HTERT RPE-1 (cell line): Measurements from ENCODE around the gene PHF2.

ENCODE experiments used
- in situ Hi-C: fragments of 300-500 bp; cut with MboI; formaldehyde crosslinking; loops from 4 replicates; pipeline ENCODE4 v1.14.3; 2020; ENCODE audit warnings: low sequenced_read_pairs

Gene PHF2

GRCh38 chr9:93567271-93567959 is 9.0 kb upstream of the PHF2 start:
- in situ Hi-C loops = no loop called here

GRCh38 chr9:93568169-93568568 is 8.2 kb upstream of the PHF2 start:
- in situ Hi-C loops = no loop called here

GRCh38 chr9:93569621-93570174 is 6.7 kb upstream of the PHF2 start:
- in situ Hi-C loops = no loop called here

- in situ Hi-C loops = no loop called here
Measured at GRCh38 chr9:93572221-93572620, 4.2 kb upstream of the PHF2 start.

GRCh38 chr9:93572636-93573515 is 3.5 kb upstream of the PHF2 start:
- in situ Hi-C loops = no loop called here

- in situ Hi-C loops = no loop called here
Measured at GRCh38 chr9:93573516-93573828, 2.9 kb upstream of the PHF2 start.

- in situ Hi-C loops = no loop called here
Measured at GRCh38 chr9:93574091-93574899, 2.1 kb upstream of the PHF2 start.

- in situ Hi-C loops = no loop called here
Measured at GRCh38 chr9:93574900-93575795, 1.2 kb upstream of the PHF2 start.

- in situ Hi-C loops = no loop called here
Measured at GRCh38 chr9:93575796-93576257, 557 bp upstream of the PHF2 start.

- in situ Hi-C loops = no loop called here
Measured at GRCh38 chr9:93577078-93577974, 942 bp downstream of the PHF2 start.

- in situ Hi-C loops = no loop called here
Measured at GRCh38 chr9:93577975-93578682, 1.7 kb downstream of the PHF2 start.

GRCh38 chr9:93578844-93579243 is 2.5 kb downstream of the PHF2 start:
- in situ Hi-C loops = no loop called here

- in situ Hi-C loops = no loop called here
Measured at GRCh38 chr9:93579711-93580516, 3.5 kb downstream of the PHF2 start.

- in situ Hi-C loops = no loop called here
Measured at GRCh38 chr9:93580654-93581380, 4.4 kb downstream of the PHF2 start.

- in situ Hi-C loops = no loop called here
Measured at GRCh38 chr9:93582115-93582514, 5.7 kb downstream of the PHF2 start.

GRCh38 chr9:93582550-93582949 is 6.2 kb downstream of the PHF2 start:
- in situ Hi-C loops = no loop called here

GRCh38 chr9:93585259-93585658 is 8.9 kb downstream of the PHF2 start:
- in situ Hi-C loops = no loop called here
